Fibroblast of villous mesenchyme (primary cell): ENCODE data around the gene P4HA3. TPM values are rescaled to one million over a fixed set of nuclear protein-coding genes. Genes with fewer than 3 reads are reported as not detected.
"Not testable (repeated sequence)": the region's sequence is repeated elsewhere in the genome, so short reads cannot be mapped to it uniquely, and the experiment has no call there.

Experiments used
- DNase-seq: peaks from one replicate; pipeline ENCODE4 v3.0.0-alpha.2; 2010; ENCODE audit warnings: low read depth
- H3K4me3 ChIP-seq: 2 replicates; pipeline ENCODE4 v1.5.1; 2011; ENCODE audit warnings: low read depth, mild to moderate bottlenecking, low read length
- CTCF ChIP-seq: IDR thresholded peaks from 2 replicates; pipeline ENCODE4 v1.5.1; 2012; ENCODE audit warnings: low read depth, mild to moderate bottlenecking, low read length; ENCODE audit not compliant: insufficient read depth
- total RNA-seq: library from RNA; depleted of rRNA; stranded (reverse); fragments of >200 nt; gene quantifications from 2 replicates; pipeline ENCODE4 v1.2.3, GENCODE V29; 2012

The P4HA3 gene
- total RNA-seq, 1 donor = 2.6 TPM

DNA sequence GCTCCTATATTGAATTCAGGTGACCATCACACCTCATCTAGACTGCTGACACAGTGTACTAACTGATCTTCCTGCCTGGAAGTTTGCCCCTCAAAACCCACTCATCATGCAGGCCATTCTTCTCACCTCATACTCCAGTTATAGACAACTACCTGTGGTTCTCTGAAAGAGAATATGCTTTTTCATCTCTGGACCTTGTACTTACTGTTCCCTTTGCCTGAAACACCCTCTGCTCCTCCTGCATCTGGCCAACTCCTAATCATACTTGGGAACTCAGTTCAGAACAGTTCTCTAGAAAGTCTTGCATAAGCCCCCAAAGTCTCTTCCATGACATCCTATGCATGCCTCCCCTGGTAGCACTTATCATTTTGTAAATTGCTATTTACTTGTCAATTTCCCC lies 28.2 kb upstream of the P4HA3 start:
- H3K4me3 ChIP-seq = no peak overlapping the region
- TF ChIP-seq CTCF = no peak
- no peak for DNase-seq

- no peak overlapping the region for H3K4me3 ChIP-seq
- DNase-seq = no peak
- no peak for TF ChIP-seq CTCF
Measured at GRCh38 chr11:74338963-74339362, 27.5 kb upstream of the P4HA3 start.

GRCh38 chr11:74333193-74333592 lies 21.8 kb upstream of the P4HA3 start:
- no peak overlapping the region for H3K4me3 ChIP-seq
- no peak for TF ChIP-seq CTCF
- no peak for DNase-seq

DNA sequence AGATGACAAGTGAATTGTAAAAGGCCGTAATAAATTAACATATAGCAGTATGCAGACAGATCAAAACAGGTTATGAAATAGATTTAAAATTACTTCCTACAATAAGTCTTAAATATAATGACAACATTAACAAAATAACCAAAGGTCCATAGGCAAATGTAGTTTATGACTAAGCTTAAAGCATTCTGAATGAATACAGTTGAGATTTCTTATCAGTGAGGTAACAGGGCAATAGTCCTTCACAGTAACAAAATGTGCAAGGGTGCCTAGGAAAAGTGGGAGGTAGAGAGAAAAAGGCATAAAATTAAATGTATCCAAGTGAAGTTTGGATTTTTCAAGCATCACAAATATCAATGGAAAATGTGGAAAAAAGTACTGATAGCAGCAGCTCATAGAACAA lies 20.9 kb upstream of the P4HA3 start:
- DNase-seq = no peak
- TF ChIP-seq CTCF = no peak
- no peak overlapping the region for H3K4me3 ChIP-seq

- DNase-seq, H3K4me3 ChIP-seq: not testable (repeated sequence)
Measured at GRCh38 chr11:74331000-74331399, 19.6 kb upstream of the P4HA3 start.

DNA sequence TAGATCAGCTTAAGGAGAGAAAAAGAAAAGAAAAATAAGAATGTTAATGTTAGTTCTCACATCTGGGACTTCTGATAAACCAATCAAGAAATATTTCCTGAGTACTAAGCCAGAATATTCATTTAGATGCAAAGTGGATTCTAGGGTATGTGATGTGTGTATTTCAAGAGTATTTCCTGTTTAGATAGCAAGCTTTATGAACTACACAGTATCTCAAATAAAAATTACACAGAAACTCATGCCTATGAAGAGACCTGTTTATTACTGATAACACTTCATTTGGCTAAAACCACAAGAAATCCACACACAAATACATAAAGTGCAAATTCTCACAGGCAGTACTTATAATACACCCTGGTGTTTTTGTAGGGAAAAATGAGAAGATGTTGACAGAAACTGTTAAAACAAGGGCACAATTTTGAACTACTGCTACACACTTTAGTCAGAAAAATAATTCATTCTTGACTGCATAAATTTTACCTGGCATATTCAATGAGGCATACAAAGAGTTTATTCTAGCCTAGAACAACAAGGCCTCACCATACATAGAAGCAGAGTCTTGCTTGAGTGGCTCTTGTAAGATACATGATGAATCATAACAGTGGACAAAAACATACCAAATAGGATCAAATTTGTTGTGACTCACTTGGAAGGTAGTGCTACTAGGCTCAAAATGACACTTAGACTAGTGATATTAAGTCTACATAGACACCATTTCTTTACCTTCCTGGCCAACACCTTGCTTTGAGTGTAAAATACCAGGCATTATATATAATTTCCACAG lies 18.8 kb upstream of the P4HA3 start:
- peak; percentile 71 for DNase-seq
- TF ChIP-seq CTCF = no peak
- no peak overlapping the region for H3K4me3 ChIP-seq

- no peak for TF ChIP-seq CTCF
- no peak for DNase-seq
- H3K4me3 ChIP-seq = no peak overlapping the region
Measured at GRCh38 chr11:74327076-74327475, 15.6 kb upstream of the P4HA3 start.
